IMR-90 (cell line): Measurements from ENCODE around the gene CDK5RAP2.

Experiments used
- POLR2A ChIP-seq: IDR thresholded peaks from 2 replicates; pipeline ENCODE4 v1.6.1; 2012; ENCODE audit warnings: mild to moderate bottlenecking, low read depth, low read length
- TF ChIP-seq, protein P1 (sequence below): fragments of 150-350 bp; IDR thresholded peaks from 2 replicates; pipeline ENCODE4 v1.6.1; 2017; ENCODE audit warnings: mild to moderate bottlenecking, antibody characterized with exemption, low read length, low read depth

DNA sequence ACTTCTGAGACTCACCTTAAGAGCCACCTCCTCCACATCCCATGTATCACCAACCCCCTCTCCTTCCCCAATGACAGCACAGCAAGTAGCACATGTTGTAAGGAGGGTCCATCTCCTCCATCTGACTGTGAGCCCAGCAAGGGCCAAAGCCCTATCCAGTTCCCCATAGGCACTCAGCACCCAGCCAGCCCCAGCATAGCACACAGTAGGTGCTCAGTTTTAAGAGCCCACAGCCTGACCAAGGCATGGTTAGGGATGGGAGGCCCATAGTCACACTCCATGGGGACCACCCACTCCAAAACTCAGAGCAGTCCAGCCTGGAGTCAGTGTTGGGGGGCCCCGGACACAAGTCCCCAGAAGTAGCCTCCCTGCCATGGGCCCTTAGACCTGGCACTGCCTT lies 205.7 kb downstream of the CDK5RAP2 start:
- TF ChIP-seq POLR2A, result no peak
- TF ChIP-seq, protein P1, sequence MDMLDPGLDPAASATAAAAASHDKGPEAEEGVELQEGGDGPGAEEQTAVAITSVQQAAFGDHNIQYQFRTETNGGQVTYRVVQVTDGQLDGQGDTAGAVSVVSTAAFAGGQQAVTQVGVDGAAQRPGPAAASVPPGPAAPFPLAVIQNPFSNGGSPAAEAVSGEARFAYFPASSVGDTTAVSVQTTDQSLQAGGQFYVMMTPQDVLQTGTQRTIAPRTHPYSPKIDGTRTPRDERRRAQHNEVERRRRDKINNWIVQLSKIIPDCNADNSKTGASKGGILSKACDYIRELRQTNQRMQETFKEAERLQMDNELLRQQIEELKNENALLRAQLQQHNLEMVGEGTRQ, result no peak
